IMR-90 (cell line): Measurements from ENCODE around the gene HLA-DPA1. TPM values are rescaled to one million over a fixed set of nuclear protein-coding genes. Genes with fewer than 3 reads are reported as not detected.

ENCODE experiments used
- ATAC-seq: fragments of 200-7000 bp; cut with Tn5 transposase; 2 replicates; pipeline ENCODE4 v1.9.1; 2020; ENCODE audit warnings: low read depth, mild to moderate bottlenecking, moderate library complexity
- BruUV-seq: library from RNA; stranded (reverse); fragments of 400-500 nt; replicated peaks from 2 replicates; lab custom pipeline; 2021; lab: Mats Ljungman, UMichigan
- CTCF ChIA-PET: fragments of 300-600 bp; formaldehyde crosslinking; extraction: SDS; loops from one replicate; lab custom pipeline; 2021; ENCODE audit warnings: antibody characterized with exemption; lab: Yijun Ruan, JAX
- POLR2A ChIA-PET: fragments of 300-600 bp; sonication (Branson Sonifier 250); formaldehyde crosslinking; loops from one replicate; lab custom pipeline; 2022; ENCODE audit warnings: antibody characterized with exemption; ENCODE audit not compliant: unreplicated experiment; lab: Charles Lee
- DNase-seq: peaks from one replicate; pipeline ENCODE4 v3.0.0; 2013
- H2AFZ ChIP-seq: replicated peaks from 2 replicates; pipeline ENCODE3; 2013; ENCODE audit warnings: low read length, mild to moderate bottlenecking; ENCODE audit not compliant: poor library complexity
- H2AK5ac ChIP-seq: 2 replicates; pipeline ENCODE4 v1.6.1; 2013; ENCODE audit warnings: low read depth, low read length, inconsistent platforms
- H2AK9ac ChIP-seq: replicated peaks from 2 replicates; pipeline ENCODE3; 2013; ENCODE audit warnings: mild to moderate bottlenecking, low read depth, low read length, moderate library complexity; ENCODE audit not compliant: poor library complexity
- H2BK120ac ChIP-seq: 2 replicates; pipeline ENCODE4 v1.6.1; 2013; ENCODE audit warnings: low read depth, low read length, inconsistent platforms
- H2BK15ac ChIP-seq: 3 replicates; pipeline ENCODE4 v1.6.1; 2013; ENCODE audit warnings: low read depth, low read length, inconsistent platforms
- H2BK20ac ChIP-seq: 2 replicates; pipeline ENCODE4 v1.6.1; 2013; ENCODE audit warnings: low read depth, mild to moderate bottlenecking, inconsistent platforms, low read length, moderate library complexity
- H2BK5ac ChIP-seq: 2 replicates; pipeline ENCODE4 v1.6.1; 2013; ENCODE audit warnings: mild to moderate bottlenecking, low read depth, low read length, inconsistent platforms; ENCODE audit not compliant: poor library complexity, severe bottlenecking
- H3K14ac ChIP-seq: replicated peaks from 2 replicates; pipeline ENCODE4 v1.6.1; 2013; ENCODE audit warnings: low read depth, low read length, inconsistent platforms
- H3K18ac ChIP-seq: 2 replicates; pipeline ENCODE4 v1.6.1; 2013; ENCODE audit warnings: low read depth, low read length, control low read depth
- H3K23ac ChIP-seq: 2 replicates; pipeline ENCODE4 v1.6.1; 2013; ENCODE audit warnings: low read depth, low read length, inconsistent platforms
- H3K27ac ChIP-seq: 2 replicates; pipeline ENCODE4 v1.5.1; 2013; ENCODE audit warnings: mild to moderate bottlenecking, control low read depth, low read length; ENCODE audit not compliant: insufficient read depth
- H3K27me3 ChIP-seq: 2 replicates; pipeline ENCODE4 v1.6.1; 2013; ENCODE audit warnings: low read length; ENCODE audit not compliant: control insufficient read depth, insufficient read depth
- H3K36me3 ChIP-seq: 2 replicates; pipeline ENCODE4 v1.6.1; 2013; ENCODE audit warnings: low read length, mixed read lengths; ENCODE audit not compliant: control insufficient read depth, insufficient read depth
- H3K4ac ChIP-seq: 2 replicates; pipeline ENCODE4 v1.6.1; 2013; ENCODE audit warnings: low read depth, low read length, inconsistent platforms
- H3K4me1 ChIP-seq: 2 replicates; pipeline ENCODE4 v1.6.1; 2013; ENCODE audit warnings: low read length, mixed read lengths; ENCODE audit not compliant: control insufficient read depth, insufficient read depth
- H3K4me2 ChIP-seq: 2 replicates; pipeline ENCODE4 v1.6.1; 2013; ENCODE audit warnings: low read depth, mild to moderate bottlenecking, control low read depth, low read length, moderate library complexity
- H3K4me3 ChIP-seq: 2 replicates; pipeline ENCODE4 v1.5.1; 2013; ENCODE audit warnings: low read depth, mild to moderate bottlenecking, control low read depth, low read length, moderate library complexity; ENCODE audit not compliant: insufficient read depth
- H3K56ac ChIP-seq: 2 replicates; pipeline ENCODE4 v1.6.1; 2013; ENCODE audit warnings: low read length, inconsistent platforms; ENCODE audit not compliant: insufficient read depth; ENCODE audit errors: extremely low read depth
- H3K79me1 ChIP-seq, 2 experiments: 2 replicates each; pipeline ENCODE4 v1.6.1; 2013; ENCODE audit warnings: low read length in 2 of 2, inconsistent platforms in 1 of 2, low read depth in 1 of 2
- H3K9ac ChIP-seq: 2 replicates; pipeline ENCODE4 v1.6.1; 2013; ENCODE audit warnings: low read depth, low read length, control low read depth
- H3K9me1 ChIP-seq: 2 replicates; pipeline ENCODE4 v1.6.1; 2013; ENCODE audit warnings: low read length, inconsistent platforms; ENCODE audit not compliant: insufficient read depth
- H3K9me3 ChIP-seq: 2 replicates; pipeline ENCODE4 v1.6.1; 2013; ENCODE audit warnings: low read length; ENCODE audit not compliant: control insufficient read depth, insufficient read depth
- H4K20me1 ChIP-seq: 2 replicates; pipeline ENCODE4 v1.6.1; 2013; ENCODE audit warnings: low read length, inconsistent platforms; ENCODE audit not compliant: insufficient read depth
- H4K5ac ChIP-seq: 2 replicates; pipeline ENCODE4 v1.6.1; 2013; ENCODE audit warnings: mild to moderate bottlenecking, low read depth, low read length, control low read depth
- H4K8ac ChIP-seq, 2 experiments: 2 replicates each; pipeline ENCODE4 v1.6.1; 2013; ENCODE audit warnings: low read depth in 2 of 2, low read length in 2 of 2, control low read depth in 1 of 2, inconsistent platforms in 1 of 2
- H4K91ac ChIP-seq: 2 replicates; pipeline ENCODE4 v1.6.1; 2013; ENCODE audit warnings: low read depth, low read length, inconsistent platforms; ENCODE audit not compliant: insufficient read depth
- BHLHE40 ChIP-seq: fragments of 150-350 bp; IDR thresholded peaks from 2 replicates; pipeline ENCODE4 v1.6.1; 2016; ENCODE audit warnings: mild to moderate bottlenecking, low read depth, low read length
- CEBPB ChIP-seq: IDR thresholded peaks from 2 replicates; pipeline ENCODE4 v1.6.1; 2012; ENCODE audit warnings: low read depth, low read length, improper control_type of control experiment
- CHD1 ChIP-seq: IDR thresholded peaks from 2 replicates; pipeline ENCODE4 v1.6.1; 2012; ENCODE audit warnings: low read depth, low read length, improper control_type of control experiment
- CTCF ChIP-seq: conservative IDR thresholded peaks from 2 replicates; pipeline ENCODE4 v1.5.1; 2012; ENCODE audit warnings: mild to moderate bottlenecking, low read depth, low read length, improper control_type of control experiment
- ELK1 ChIP-seq: fragments of 150-350 bp; IDR thresholded peaks from 2 replicates; pipeline ENCODE4 v1.6.1; 2016; ENCODE audit warnings: low read depth, mild to moderate bottlenecking, low read length, moderate library complexity, borderline replicate concordance
- FOS ChIP-seq: fragments of 150-350 bp; IDR thresholded peaks from 2 replicates; pipeline ENCODE4 v1.6.1; 2016; ENCODE audit warnings: low read depth, low read length
- MAFK ChIP-seq: IDR thresholded peaks from 2 replicates; pipeline ENCODE4 v1.6.1; 2012; ENCODE audit warnings: low read depth, low read length, improper control_type of control experiment
- MAZ ChIP-seq: IDR thresholded peaks from 2 replicates; pipeline ENCODE4 v1.6.1; 2012; ENCODE audit warnings: low read depth, mild to moderate bottlenecking, low read length, improper control_type of control experiment, moderate library complexity, borderline replicate concordance
- MXI1 ChIP-seq: IDR thresholded peaks from 2 replicates; pipeline ENCODE4 v1.6.1; 2012; ENCODE audit warnings: low read depth, mild to moderate bottlenecking, low read length, moderate library complexity, borderline replicate concordance
- NFE2L2 ChIP-seq: fragments of 150-350 bp; IDR thresholded peaks from 2 replicates; pipeline ENCODE4 v1.6.1; 2016; ENCODE audit warnings: low read depth, mild to moderate bottlenecking, low read length
- POLR2A ChIP-seq: IDR thresholded peaks from 2 replicates; pipeline ENCODE4 v1.6.1; 2012; ENCODE audit warnings: mild to moderate bottlenecking, low read depth, low read length
- RAD21 ChIP-seq: IDR thresholded peaks from 2 replicates; pipeline ENCODE4 v1.6.1; 2012; ENCODE audit warnings: low read length, improper control_type of control experiment
- RCOR1 ChIP-seq: IDR thresholded peaks from 2 replicates; pipeline ENCODE4 v1.6.1; 2012; ENCODE audit warnings: mild to moderate bottlenecking, low read length, improper control_type of control experiment; ENCODE audit not compliant: insufficient replicate concordance
- RFX5 ChIP-seq: IDR thresholded peaks from 2 replicates; pipeline ENCODE4 v1.8.0; 2012; ENCODE audit warnings: low read depth, mild to moderate bottlenecking, low read length, moderate library complexity
- SMC3 ChIP-seq: fragments of 150-350 bp; IDR thresholded peaks from 2 replicates; pipeline ENCODE4 v1.6.1; 2016; ENCODE audit warnings: low read depth, mild to moderate bottlenecking, antibody characterized with exemption, low read length, moderate library complexity
- WGBS, 2 experiments: methylation state at CpG; one replicate each; pipeline versions ENCODE4 v1.1.5 to v1.1.7; 2013; ENCODE audit warnings: missing lambda C conversion rate in 2 of 2; ENCODE audit not compliant: insufficient read length in 1 of 2; ENCODE audit errors: extremely low coverage in 2 of 2; 5-methylcytosine and 5-hydroxymethylcytosine counted together
- dilution Hi-C: fragments of 300-500 bp; cut with HindIII; formaldehyde crosslinking; loops from one replicate; pipeline ENCODE4 v1.14.3; 2018; ENCODE audit warnings: low sequenced_read_pairs; ENCODE audit not compliant: unreplicated experiment
- in situ Hi-C: fragments of 300-500 bp; cut with MboI; formaldehyde crosslinking; loops from 3 replicates; pipeline ENCODE4 v1.14.3; 2019; ENCODE audit warnings: low sequenced_read_pairs, inconsistent platforms, mixed read lengths
- intact Hi-C: fragments of 100-400 bp; cut with micrococcal nuclease; formaldehyde crosslinking; loops from 2 replicates; pipeline ENCODE4 v1.10.0; 2022
- polyA plus RNA-seq, 3 experiments: library from polyadenylated mRNA; depleted of rRNA; stranded (reverse); fragments of >200 nt; gene quantifications; 2 replicates each; pipeline ENCODE4 v1.2.3, GENCODE V29; 2012; ENCODE audit warnings: low replicate concordance in 1 of 3
- total RNA-seq: library from RNA; depleted of rRNA; stranded (reverse); fragments of >200 nt; gene quantifications from 2 replicates; pipeline ENCODE4 v1.2.3, GENCODE V29; 2012
- TF ChIP-seq, protein P1 (sequence below): fragments of 150-350 bp; IDR thresholded peaks from 2 replicates; pipeline ENCODE4 v1.6.1; 2017; ENCODE audit warnings: mild to moderate bottlenecking, antibody characterized with exemption, low read length, low read depth

The HLA-DPA1 gene
- total and polyA plus RNA-seq, 2 of the 4 experiments (the other 2 are of a cell fraction), result not detected

GRCh38 chr6:33082702-33083101 is 9.3 kb upstream of the HLA-DPA1 start:
- intact Hi-C loops (loop anchor here (2.0 to 5.0 kb wide), 2 partner anchors 68 to 195 kb away; no protein-coding TSS in a partner anchor), dilution Hi-C loops (no loop called here), in situ Hi-C loops (no loop called here)
- POLR2A ChIA-PET, result no interaction called here
- Histone ChIP-seq H3K18ac (no peak overlapping the region), H3K23ac (no peak overlapping the region), H2BK5ac (no peak overlapping the region), H4K91ac (no peak overlapping the region), H3K4me2 (no peak overlapping the region), H2AK5ac (no peak overlapping the region), H3K9me3 (no peaks in the 10 kb centered on the region), H2AFZ (no peak overlapping the region), H3K27ac (no peak overlapping the region), H3K9me1 (no peaks in the 10 kb centered on the region; the same call in 1 of the 2 replicates), H3K14ac (no peak overlapping the region), H3K4me3 (no peak overlapping the region), H3K4ac (no peak overlapping the region), H4K20me1 (no peaks in the 10 kb centered on the region), H2BK20ac (no peak overlapping the region), H2BK120ac (no peak overlapping the region), H3K9ac (no peak overlapping the region), H2BK15ac (no peak overlapping the region), H2AK9ac (no peak overlapping the region), H3K36me3 (0 out of 2 replicates have a peak, but pooled peaks cover 1% of the 10 kb centered on the region), H3K27me3 (peaks cover 17% of the 10 kb centered on the region), H3K79me1 (no peaks in the 10 kb centered on the region), H4K8ac (no peak overlapping the region), H4K5ac (no peak overlapping the region), H3K4me1 (no peaks in the 10 kb centered on the region; the same call in 1 of the 2 replicates), H3K56ac (no peak overlapping the region)
- no TSS peak for BruUV-seq
- no CpG with 5 or more reads among the region's 2 CpGs for WGBS, 2 experiments
- DNase-seq, result peak; percentile 13
- ATAC-seq, result peak; percentile 46
- CTCF ChIA-PET, result interaction anchor here (1.0 kb wide), 1 partner anchor 98 kb away, joined by 4 read pairs; no protein-coding TSS in a partner anchor
- TF ChIP-seq CTCF, result peak; percentile 51
- no peak for TF ChIP-seq MAFK
- no peak for TF ChIP-seq BHLHE40
- no peak for TF ChIP-seq NFE2L2
- no peak for TF ChIP-seq ELK1
- TF ChIP-seq RCOR1, result no peak
- no peak for TF ChIP-seq MAZ
- TF ChIP-seq RAD21, result peak; percentile 34
- no peak for TF ChIP-seq CHD1
- no peak for TF ChIP-seq CEBPB
- TF ChIP-seq POLR2A, result no peak
- TF ChIP-seq MXI1, result no peak
- peak; percentile 26; the same call in 1 of the 2 replicates for TF ChIP-seq SMC3
- TF ChIP-seq, protein P1, sequence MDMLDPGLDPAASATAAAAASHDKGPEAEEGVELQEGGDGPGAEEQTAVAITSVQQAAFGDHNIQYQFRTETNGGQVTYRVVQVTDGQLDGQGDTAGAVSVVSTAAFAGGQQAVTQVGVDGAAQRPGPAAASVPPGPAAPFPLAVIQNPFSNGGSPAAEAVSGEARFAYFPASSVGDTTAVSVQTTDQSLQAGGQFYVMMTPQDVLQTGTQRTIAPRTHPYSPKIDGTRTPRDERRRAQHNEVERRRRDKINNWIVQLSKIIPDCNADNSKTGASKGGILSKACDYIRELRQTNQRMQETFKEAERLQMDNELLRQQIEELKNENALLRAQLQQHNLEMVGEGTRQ, result no peak
- TF ChIP-seq FOS, result no peak
- TF ChIP-seq RFX5, result no peak
